OCI-LY1 (cell line): ENCODE data around the gene STRIP2.

Experiments
- H2AFZ ChIP-seq: fragments of 200-600 bp; sonication (generic), shearing (Covaris generic); 2 replicates; pipeline ENCODE4 v1.6.0; 2014; ENCODE audit warnings: antibody characterized with exemption, mild to moderate bottlenecking, low read length
- H3F3A ChIP-seq: fragments of 200-600 bp; sonication (generic), shearing (Covaris generic); 2 replicates; pipeline ENCODE4 v1.6.0; 2014; ENCODE audit warnings: mild to moderate bottlenecking, antibody characterized with exemption, low read length, moderate library complexity; ENCODE audit not compliant: insufficient read depth
- H3K27ac ChIP-seq: fragments of 200-600 bp; sonication (generic); 2 replicates; pipeline ENCODE4 v1.5.1; 2014; ENCODE audit warnings: low read length, mixed run types, mild to moderate bottlenecking, low read depth; ENCODE audit not compliant: poor library complexity, severe bottlenecking
- H3K27me3 ChIP-seq: fragments of 200-600 bp; sonication (generic); 2 replicates; pipeline ENCODE4 v1.6.0; 2014; ENCODE audit warnings: antibody characterized with exemption, mild to moderate bottlenecking, low read length, moderate library complexity; ENCODE audit not compliant: insufficient read depth
- H3K36me3 ChIP-seq: fragments of 200-600 bp; sonication (generic); 2 replicates; pipeline ENCODE4 v1.6.1; 2014; ENCODE audit warnings: mild to moderate bottlenecking, antibody characterized with exemption, low read length, moderate library complexity, mixed read lengths; ENCODE audit not compliant: insufficient read depth
- H3K4me1 ChIP-seq: fragments of 200-600 bp; sonication (generic); 2 replicates; pipeline ENCODE4 v1.5.1; 2014; ENCODE audit warnings: mild to moderate bottlenecking, low read length, moderate library complexity; ENCODE audit not compliant: insufficient read depth, severe bottlenecking
- H3K4me2 ChIP-seq: fragments of 200-600 bp; sonication (generic), shearing (Covaris generic); 2 replicates; pipeline ENCODE4 v1.6.1; 2014; ENCODE audit warnings: low read length
- H3K4me3 ChIP-seq: fragments of 200-600 bp; sonication (generic); 2 replicates; pipeline ENCODE4 v1.5.1; 2014; ENCODE audit warnings: low read length, low read depth, mild to moderate bottlenecking, mixed read lengths; ENCODE audit not compliant: poor library complexity, severe bottlenecking
- H3K79me2 ChIP-seq: fragments of 200-600 bp; shearing (Covaris generic); 2 replicates; pipeline ENCODE4 v1.6.1; 2016; ENCODE audit warnings: mixed run types, low read length, mixed read lengths; ENCODE audit not compliant: insufficient read depth
- H3K9ac ChIP-seq: fragments of 200-600 bp; sonication (generic), shearing (Covaris generic); 2 replicates; pipeline ENCODE4 v1.6.1; 2014; ENCODE audit warnings: mild to moderate bottlenecking, low read length, mixed read lengths
- H3K9me2 ChIP-seq: fragments of 200-600 bp; sonication (generic), shearing (Covaris generic); 2 replicates; pipeline ENCODE4 v1.6.1; 2014; ENCODE audit warnings: low read depth, mild to moderate bottlenecking, low read length, mixed read lengths
- H3K9me3 ChIP-seq: fragments of 200-600 bp; shearing (Covaris generic); 2 replicates; pipeline ENCODE4 v1.6.1; 2014; ENCODE audit warnings: low read length, mixed read lengths
- H4K20me1 ChIP-seq: fragments of 200-600 bp; sonication (generic), shearing (Covaris generic); 2 replicates; pipeline ENCODE4 v1.6.0; 2016; ENCODE audit warnings: mild to moderate bottlenecking, low read length; ENCODE audit not compliant: insufficient read depth
- EZH2 ChIP-seq: fragments of 200-600 bp; sonication (generic), shearing (Covaris generic); IDR thresholded peaks from 2 replicates; pipeline ENCODE4 v1.8.0; 2017; ENCODE audit warnings: borderline replicate concordance, mixed run types, mild to moderate bottlenecking, antibody characterized with exemption, low read length, moderate library complexity, mixed read lengths
- TF ChIP-seq, protein P1 (sequence below): fragments of 200-600 bp; sonication (generic), shearing (Covaris generic); IDR thresholded peaks from 2 replicates; pipeline ENCODE4 v1.5.1; 2017; ENCODE audit warnings: mild to moderate bottlenecking, antibody characterized with exemption, low read length, moderate library complexity, mixed read lengths

STRIP2 gene

DNA sequence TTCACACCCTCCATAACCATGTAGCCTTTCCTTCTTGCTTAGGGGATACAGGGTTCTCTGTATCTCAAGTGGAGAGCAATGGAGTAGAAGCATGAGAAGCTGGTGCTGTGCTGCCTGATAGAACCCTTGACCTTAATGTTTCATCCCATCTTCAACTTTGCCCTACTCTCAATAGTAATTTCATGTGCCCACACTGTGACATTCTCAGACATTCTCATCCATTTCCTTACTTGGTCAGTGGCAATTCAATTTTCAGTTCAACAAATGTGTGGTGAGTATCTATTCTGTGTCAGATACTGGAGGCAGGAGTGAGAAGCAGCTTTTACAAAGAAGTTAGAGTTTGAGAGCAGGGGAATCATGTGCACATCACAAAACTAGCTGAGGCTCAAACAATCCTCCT is 16.1 kb downstream of the STRIP2 start:
- Histone ChIP-seq H3K79me2 (no peaks in the 10 kb centered on the region), H3K9me3 (0 out of 2 replicates have a peak, but pooled peaks cover 5% of the 10 kb centered on the region), H3K27me3 (no peaks in the 10 kb centered on the region), H4K20me1 (no peaks in the 10 kb centered on the region), H2AFZ (no peak overlapping the region), H3K4me1 (no peaks in the 10 kb centered on the region), H3F3A (no peaks in the 10 kb centered on the region), H3K9me2 (no peaks in the 10 kb centered on the region), H3K9ac (no peak overlapping the region), H3K36me3 (no peaks in the 10 kb centered on the region; the same call in 1 of the 2 replicates), H3K4me3 (no peak overlapping the region), H3K27ac (no peak overlapping the region), H3K4me2 (no peak overlapping the region)
- no peak for TF ChIP-seq EZH2
- TF ChIP-seq, protein P1, sequence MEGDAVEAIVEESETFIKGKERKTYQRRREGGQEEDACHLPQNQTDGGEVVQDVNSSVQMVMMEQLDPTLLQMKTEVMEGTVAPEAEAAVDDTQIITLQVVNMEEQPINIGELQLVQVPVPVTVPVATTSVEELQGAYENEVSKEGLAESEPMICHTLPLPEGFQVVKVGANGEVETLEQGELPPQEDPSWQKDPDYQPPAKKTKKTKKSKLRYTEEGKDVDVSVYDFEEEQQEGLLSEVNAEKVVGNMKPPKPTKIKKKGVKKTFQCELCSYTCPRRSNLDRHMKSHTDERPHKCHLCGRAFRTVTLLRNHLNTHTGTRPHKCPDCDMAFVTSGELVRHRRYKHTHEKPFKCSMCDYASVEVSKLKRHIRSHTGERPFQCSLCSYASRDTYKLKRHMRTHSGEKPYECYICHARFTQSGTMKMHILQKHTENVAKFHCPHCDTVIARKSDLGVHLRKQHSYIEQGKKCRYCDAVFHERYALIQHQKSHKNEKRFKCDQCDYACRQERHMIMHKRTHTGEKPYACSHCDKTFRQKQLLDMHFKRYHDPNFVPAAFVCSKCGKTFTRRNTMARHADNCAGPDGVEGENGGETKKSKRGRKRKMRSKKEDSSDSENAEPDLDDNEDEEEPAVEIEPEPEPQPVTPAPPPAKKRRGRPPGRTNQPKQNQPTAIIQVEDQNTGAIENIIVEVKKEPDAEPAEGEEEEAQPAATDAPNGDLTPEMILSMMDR: no peak

DNA sequence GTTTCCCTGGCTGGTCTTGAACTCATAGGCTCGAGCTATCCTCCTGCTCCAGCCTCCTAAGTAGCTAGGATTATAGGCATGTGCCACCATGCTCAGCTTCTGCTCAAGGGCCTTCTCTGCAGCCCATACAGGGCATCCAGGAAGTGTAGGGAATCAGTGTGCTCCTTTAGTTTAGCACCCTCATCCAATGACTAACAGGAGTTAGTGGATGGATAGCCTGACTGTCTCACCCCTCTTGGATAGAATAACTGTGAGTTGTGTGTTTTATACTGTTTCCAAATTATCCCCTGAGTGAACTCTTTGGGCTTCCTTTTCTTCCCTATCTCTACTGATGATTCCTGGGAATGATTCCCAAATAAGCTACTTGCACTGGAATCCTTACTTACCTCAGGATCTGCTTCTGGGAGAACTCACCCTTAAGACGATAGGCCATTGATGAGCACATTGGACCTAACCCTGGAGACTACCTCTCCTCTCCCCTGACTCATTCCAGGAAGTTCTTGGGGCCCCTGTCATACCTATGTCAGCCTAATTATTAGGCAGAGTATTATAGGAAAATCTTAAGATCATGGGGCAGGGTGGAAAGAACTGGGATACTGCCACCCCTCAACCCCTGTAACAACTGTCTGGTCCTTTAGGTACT is 18.5 kb downstream of the STRIP2 start:
- Histone ChIP-seq H3K36me3 (no peaks in the 10 kb centered on the region; the same call in 1 of the 2 replicates), H3K9me2 (no peaks in the 10 kb centered on the region), H3K9ac (no peak overlapping the region), H3K27ac (no peak overlapping the region), H3K4me3 (no peak overlapping the region), H4K20me1 (no peaks in the 10 kb centered on the region), H3K4me2 (no peak overlapping the region), H2AFZ (no peak overlapping the region), H3K4me1 (no peaks in the 10 kb centered on the region), H3F3A (no peaks in the 10 kb centered on the region), H3K79me2 (no peaks in the 10 kb centered on the region), H3K9me3 (0 out of 2 replicates have a peak, but pooled peaks cover 5% of the 10 kb centered on the region), H3K27me3 (no peaks in the 10 kb centered on the region)
- TF ChIP-seq, protein P1: no peak
- TF ChIP-seq EZH2: no peak

DNA sequence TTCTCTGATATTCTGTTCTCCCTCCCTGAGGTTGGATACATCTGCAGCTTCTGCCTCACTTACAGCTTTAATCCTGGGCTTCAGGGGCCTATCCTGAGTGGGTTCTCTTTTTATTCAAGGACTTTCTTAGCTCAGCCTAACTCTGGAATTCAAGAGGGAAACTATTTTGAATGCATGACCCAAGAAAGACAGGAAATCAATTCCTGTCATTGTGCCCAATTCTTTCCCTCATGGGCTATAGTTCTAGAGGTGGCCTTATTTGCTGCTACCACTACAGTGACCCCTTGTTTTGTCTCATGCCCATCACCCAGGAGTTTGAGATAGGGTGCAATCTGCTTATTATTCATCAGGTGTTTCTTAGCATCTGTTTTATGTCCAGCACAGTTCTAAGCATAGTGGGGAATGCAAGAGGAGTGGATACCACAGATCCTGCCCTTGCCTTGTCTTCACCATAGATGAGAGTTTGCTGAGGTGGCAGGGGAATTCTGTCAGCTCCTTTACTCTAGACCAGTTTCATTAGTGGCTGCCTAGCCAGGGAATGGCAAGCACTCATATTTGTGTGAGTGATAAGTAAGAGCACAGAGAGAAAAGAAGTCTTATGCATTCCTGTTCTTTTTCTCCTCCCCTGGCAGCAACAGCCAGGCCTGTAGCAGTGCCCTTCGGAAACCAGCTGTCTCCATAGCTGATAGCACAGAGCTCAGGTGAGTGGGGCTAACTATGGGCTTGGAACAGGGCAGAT is 19.4 kb downstream of the STRIP2 start:
- Histone ChIP-seq H3K4me2 (no peak overlapping the region), H3K4me3 (no peak overlapping the region)
- TF ChIP-seq, protein P1: no peak
- no peak for TF ChIP-seq EZH2

More for the DNA sequence above, 19.4 kb downstream of the STRIP2 start:
- no peaks in the 10 kb centered on the region for H4K20me1 ChIP-seq
- no peaks in the 10 kb centered on the region for H3K36me3 ChIP-seq
- H3K9me3 ChIP-seq: 0 out of 2 replicates have a peak, but pooled peaks cover under 1% of the 10 kb centered on the region
- no peaks in the 10 kb centered on the region for H3K27me3 ChIP-seq
- H3K9me2 ChIP-seq: no peaks in the 10 kb centered on the region
- no peaks in the 10 kb centered on the region for H3K4me1 ChIP-seq
- no peaks in the 10 kb centered on the region for H3F3A ChIP-seq
- no peak overlapping the region for H2AFZ ChIP-seq
- no peak overlapping the region for H3K9ac ChIP-seq
- no peak overlapping the region for H3K27ac ChIP-seq
- no peaks in the 10 kb centered on the region for H3K79me2 ChIP-seq
